HL-60/S4 treated with retinoic acid at 250 ng/mL for 4 days and 3 days (cell line): Measurements from ENCODE around the gene TMEM255A.

Experiments
- in situ Hi-C: fragments of 300-500 bp; cut with MboI; formaldehyde crosslinking; loops from 2 replicates; pipeline ENCODE4 v1.7.0; 2022; ENCODE audit warnings: low sequenced_read_pairs

TMEM255A gene

DNA sequence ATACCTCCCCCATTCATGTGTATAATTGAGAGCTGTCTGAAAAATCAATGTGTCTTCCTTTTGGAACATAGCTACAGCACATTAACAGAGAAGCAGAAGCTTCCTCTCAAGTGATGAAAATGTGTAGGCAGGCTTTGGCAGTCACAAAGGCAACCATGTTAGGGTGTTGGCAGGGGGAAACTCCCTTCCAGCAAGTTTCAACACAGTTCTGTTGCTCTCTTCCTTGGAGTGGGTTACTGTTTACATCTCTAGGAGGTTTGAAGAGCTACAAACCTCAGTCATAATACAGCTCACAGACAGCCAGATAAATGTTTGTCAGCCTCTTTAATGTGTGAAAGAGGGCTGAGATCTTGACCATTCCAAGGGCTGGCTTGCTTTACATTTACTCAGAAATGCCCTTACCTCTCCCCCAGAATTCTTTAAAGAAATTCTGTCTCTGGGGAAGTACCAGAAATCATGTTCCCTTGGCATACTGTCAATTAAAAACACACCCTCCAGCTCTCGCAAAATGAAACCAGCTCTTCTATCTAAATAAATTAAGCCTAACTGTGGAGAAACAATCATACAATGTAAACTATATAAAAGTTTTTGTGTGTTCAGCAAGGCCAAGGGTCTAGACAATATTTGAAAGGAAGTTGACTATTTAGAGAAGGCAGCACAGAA lies 41.8 kb downstream of the TMEM255A start:
- in situ Hi-C loops, result no loop called here

GRCh38 chrX:120264341-120264740 lies 46.9 kb downstream of the TMEM255A start:
- in situ Hi-C loops, result no loop called here

GRCh38 chrX:120262859-120263708 lies 48.2 kb downstream of the TMEM255A start:
- in situ Hi-C loops, result no loop called here

DNA sequence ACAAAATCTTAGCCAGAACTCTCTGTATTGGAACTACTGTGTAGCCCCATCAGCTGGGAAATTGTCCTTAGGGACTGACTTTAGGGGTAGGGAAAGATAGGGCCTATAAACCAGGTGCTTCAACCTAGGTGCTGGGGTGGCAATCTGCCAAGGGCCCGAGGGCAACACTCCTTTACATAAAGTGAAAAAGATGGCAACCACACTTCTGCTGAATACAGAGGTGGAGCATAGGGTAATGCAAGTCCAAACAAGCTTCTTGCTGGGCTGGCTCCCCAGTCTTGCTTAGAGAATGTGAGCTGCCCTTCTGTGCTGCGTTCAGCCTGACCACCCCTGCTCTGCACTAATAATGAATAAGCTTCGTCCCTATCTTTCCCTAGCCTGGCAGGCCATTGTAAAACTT lies 50.9 kb downstream of the TMEM255A start:
- in situ Hi-C loops, result no loop called here

DNA sequence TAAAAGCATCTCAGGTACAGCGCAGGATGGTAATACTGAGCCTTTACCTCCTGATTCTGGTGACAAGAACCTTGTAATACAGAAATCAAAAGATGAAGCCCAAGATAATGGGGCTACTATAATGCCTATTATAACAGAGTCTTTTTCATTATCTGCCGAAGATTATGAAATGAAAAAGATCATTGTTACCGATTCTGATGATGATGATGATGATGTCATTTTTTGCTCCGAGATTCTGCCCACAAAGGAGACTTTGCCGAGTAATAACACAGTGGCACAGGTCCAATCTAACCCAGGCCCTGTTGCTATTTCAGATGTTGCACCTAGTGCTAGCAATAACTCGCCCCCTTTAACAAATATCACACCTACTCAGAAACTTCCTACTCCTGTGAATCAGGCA lies 57.5 kb downstream of the TMEM255A start:
- in situ Hi-C loops, result no loop called here

GRCh38 chrX:120251471-120252011 lies 59.7 kb downstream of the TMEM255A start:
- in situ Hi-C loops, result no loop called here

GRCh38 chrX:120250522-120251271 lies 60.6 kb downstream of the TMEM255A start, which contains the start of gene ZBTB33:
Gene ZBTB33 (plus strand): TSS chrX:120250812. CDS start chrX:120253416, 2,604 bp downstream.
- in situ Hi-C loops, result no loop called here

DNA sequence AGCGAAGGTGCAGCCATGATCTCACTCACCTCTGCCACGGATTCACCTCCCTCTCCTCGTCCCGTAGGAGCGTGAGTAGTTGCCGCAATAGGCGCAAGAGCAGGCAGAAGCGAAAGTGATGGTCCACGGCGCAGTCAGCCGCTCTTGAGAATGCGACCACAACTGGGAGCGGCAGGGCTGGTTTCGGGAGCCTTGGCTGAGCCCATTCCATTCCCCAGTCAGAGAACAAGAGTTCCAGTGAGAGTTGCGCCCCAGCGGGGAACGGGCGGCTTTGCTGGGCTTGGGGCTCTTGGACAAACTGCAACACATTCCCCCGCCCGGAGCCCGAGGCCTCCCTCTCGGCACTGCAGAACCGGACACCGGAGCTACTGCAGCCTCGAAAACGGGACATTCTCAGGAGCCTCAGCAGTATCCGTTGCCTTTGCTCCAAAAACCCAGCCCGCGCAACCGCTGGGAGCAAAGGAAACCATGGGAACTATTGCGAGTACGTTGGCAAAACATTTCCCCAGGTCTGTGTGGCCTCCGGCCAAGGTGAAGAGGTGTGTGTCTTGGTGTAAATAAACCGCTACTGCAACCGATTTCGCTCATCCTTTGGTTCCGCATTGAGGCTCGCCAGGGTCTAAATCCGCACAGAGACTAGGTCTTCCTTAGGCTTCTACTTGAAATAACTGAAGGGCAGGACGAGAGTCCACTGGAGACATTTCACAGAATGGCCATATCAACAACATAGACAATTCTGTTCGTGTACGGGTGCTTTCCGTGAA lies 66.3 kb downstream of the TMEM255A start:
- in situ Hi-C loops, result loop anchor here (25.0 kb wide), 1 partner anchor 108 kb away; no protein-coding TSS in a partner anchor

DNA sequence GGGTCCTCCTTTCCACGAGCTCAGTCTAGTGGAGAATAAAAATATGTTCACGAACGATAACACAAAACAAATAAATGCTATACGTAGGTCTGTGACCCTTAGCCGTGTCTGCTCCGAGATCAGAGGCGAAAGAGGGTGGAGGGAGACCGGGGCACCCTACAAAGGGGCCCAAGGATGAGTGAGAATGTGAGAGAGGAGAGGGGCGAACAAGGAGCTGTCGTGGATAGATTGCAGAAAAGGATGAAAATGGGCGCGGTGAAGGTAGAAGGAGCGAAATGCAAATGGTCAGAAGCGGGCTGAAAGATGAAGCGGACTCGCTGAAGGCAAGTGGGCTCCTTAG lies 66.9 kb downstream of the TMEM255A start:
- in situ Hi-C loops, result loop anchor here (25.0 kb wide), 1 partner anchor 107 kb away; no protein-coding TSS in a partner anchor

- in situ Hi-C loops, result loop anchor here (25.0 kb wide), 1 partner anchor 106 kb away; no protein-coding TSS in a partner anchor
These were observed 68.4 kb downstream of the TMEM255A start for GRCh38 chrX:120242813-120243212.

DNA sequence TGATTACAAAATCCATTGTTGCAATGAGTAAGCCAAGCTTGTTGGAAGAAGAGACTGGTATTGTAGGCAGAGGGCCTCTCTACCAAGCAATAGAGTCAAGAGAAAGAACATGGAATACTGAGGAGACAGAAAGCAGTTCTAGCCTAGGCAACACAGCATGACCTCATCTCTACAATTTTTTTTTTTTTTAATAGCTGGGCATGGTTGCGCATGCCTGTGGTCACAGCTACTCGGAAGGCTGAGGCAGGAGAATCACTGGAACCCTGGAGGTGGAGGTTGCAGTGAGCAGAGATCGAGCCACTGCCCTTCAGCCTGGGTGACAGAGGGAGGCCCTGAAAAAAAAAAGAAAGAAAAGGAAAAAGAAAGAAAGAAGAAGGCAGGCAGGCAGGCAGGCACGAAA lies 72.3 kb downstream of the TMEM255A start:
- in situ Hi-C loops, result loop anchor here (25.0 kb wide), 1 partner anchor 102 kb away; no protein-coding TSS in a partner anchor

GRCh38 chrX:120236687-120237479 lies 74.4 kb downstream of the TMEM255A start:
- in situ Hi-C loops, result loop anchor here (25.0 kb wide), 1 partner anchor 100 kb away; no protein-coding TSS in a partner anchor

- in situ Hi-C loops, result loop anchor here (25.0 kb wide), 1 partner anchor 98 kb away; no protein-coding TSS in a partner anchor
These were observed 76.0 kb downstream of the TMEM255A start for GRCh38 chrX:120235284-120235683.

- in situ Hi-C loops, result loop anchor here (25.0 kb wide), 1 partner anchor 91 kb away; no protein-coding TSS in a partner anchor
These were observed 82.9 kb downstream of the TMEM255A start for GRCh38 chrX:120228187-120228908.

DNA sequence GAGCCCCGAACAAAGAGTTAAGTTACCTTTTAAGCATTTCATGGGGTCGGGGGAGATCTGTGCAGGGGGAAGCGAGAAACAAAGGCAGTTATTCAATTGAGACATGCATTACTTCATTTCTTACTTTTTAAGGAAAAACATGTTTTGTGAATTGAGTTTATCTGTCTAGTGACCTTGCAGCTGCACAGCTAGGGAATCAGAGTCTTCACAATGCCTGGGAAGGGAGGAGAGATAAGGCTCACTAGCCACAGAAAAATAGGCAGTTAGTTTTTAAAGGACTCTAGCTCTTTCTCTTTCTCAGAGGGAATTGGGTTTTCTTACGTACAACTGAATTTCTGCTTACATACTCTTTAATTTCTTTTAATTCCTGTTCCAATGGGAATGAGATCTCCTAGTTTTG lies 86.9 kb downstream of the TMEM255A start:
- in situ Hi-C loops, result no loop called here

GRCh38 chrX:120223374-120223773 lies 87.9 kb downstream of the TMEM255A start:
- in situ Hi-C loops, result no loop called here

- in situ Hi-C loops, result no loop called here
These were observed 97.6 kb downstream of the TMEM255A start for GRCh38 chrX:120213438-120214265.
